GM12878 (cell line): ENCODE measurements around the gene HK1. TPM values are rescaled to one million over a fixed set of nuclear protein-coding genes. Genes with fewer than 3 reads are reported as not detected.

ENCODE experiments used
- BCLAF1 ChIP-seq: fragments of 450-650 bp; IDR thresholded peaks from 2 replicates; pipeline ENCODE4 v1.6.1; 2017; ENCODE audit warnings: antibody characterized with exemption, mild to moderate bottlenecking, moderate library complexity
- CEBPB ChIP-seq, 2 experiments: fragments of 150-350 bp in 1 of 2; IDR thresholded peaks; 2 replicates each; pipeline ENCODE4 v1.6.1; 2012 to 2014; ENCODE audit warnings: low read depth in 2 of 2, low read length in 2 of 2, borderline replicate concordance in 1 of 2, inconsistent platforms in 1 of 2
- CHD4 ChIP-seq: fragments of 200-600 bp; sonication (generic); IDR thresholded peaks from 2 replicates; pipeline ENCODE4 v1.6.1; 2016; ENCODE audit warnings: mild to moderate bottlenecking
- CUX1 ChIP-seq: IDR thresholded peaks from 2 replicates; pipeline ENCODE4 v1.6.1; 2012; ENCODE audit warnings: improper control_type of control experiment, low read depth, low read length; ENCODE audit not compliant: insufficient replicate concordance
- LARP7 ChIP-seq: fragments of 450-650 bp; IDR thresholded peaks from 2 replicates; pipeline ENCODE4 v1.6.1; 2017; ENCODE audit warnings: mild to moderate bottlenecking
- SIX5 ChIP-seq: IDR thresholded peaks from 2 replicates; pipeline ENCODE4 v1.6.1; 2011; ENCODE audit warnings: mild to moderate bottlenecking, low read depth, low read length, moderate library complexity; ENCODE audit not compliant: severe bottlenecking
- SREBF1 ChIP-seq: IDR thresholded peaks from 2 replicates; pipeline ENCODE4 v1.6.1; 2012; ENCODE audit warnings: mild to moderate bottlenecking, low read length
- SREBF2 ChIP-seq: IDR thresholded peaks from 2 replicates; pipeline ENCODE4 v1.6.1; 2012; ENCODE audit warnings: mild to moderate bottlenecking, low read length
- TBL1XR1 ChIP-seq: IDR thresholded peaks from 2 replicates; pipeline ENCODE4 v1.6.1; 2012; ENCODE audit warnings: low read depth, low read length, improper control_type of control experiment
- ZNF592 ChIP-seq: fragments of 450-650 bp; IDR thresholded peaks from 2 replicates; pipeline ENCODE4 v1.6.1; 2017; ENCODE audit warnings: mild to moderate bottlenecking, moderate library complexity
- polyA plus RNA-seq, 11 experiments: library from polyadenylated mRNA; depleted of rRNA in 4 of 11; unstranded in 6 of 11; stranded (reverse) in 5 of 11; fragments of >200 nt; fragmentation: Nextera tagmentation in 4 of 11; fragmentation: Illumina TruSeq in 1 of 11; extraction: Ambion mirVana in 4 of 11; extraction: Trizol in 1 of 11; gene quantifications; 1 replicate in 1 of 11; 2 replicates in 10 of 11; pipeline versions ENCODE4 v1.2.1 to v1.2.3, GENCODE V29; 2011 to 2016; ENCODE audit warnings: inconsistent platforms in 2 of 11, missing spikeins in 2 of 11, low read depth in 1 of 11
- total RNA-seq, 4 experiments: library from RNA; depleted of rRNA in 3 of 4; stranded (reverse); fragments of >200 nt in 3 of 4; fragmentation: Illumina TruSeq in 1 of 4; extraction: Trizol in 1 of 4; gene quantifications; 2 replicates each; pipeline versions ENCODE4 v1.2.1 to v1.2.3, GENCODE V29; 2013 to 2021
- TF ChIP-seq, protein P1 (sequence below): fragments of 450-650 bp; conservative IDR thresholded peaks from 2 replicates; pipeline ENCODE4 v1.6.1; 2017; ENCODE audit warnings: mild to moderate bottlenecking, moderate library complexity
- TF ChIP-seq, protein P2 (sequence below): fragments of 450-650 bp; IDR thresholded peaks from 2 replicates; pipeline ENCODE4 v1.6.1; 2014; ENCODE audit warnings: mild to moderate bottlenecking
- TF ChIP-seq, protein P3 (sequence below): fragments of 450-650 bp; IDR thresholded peaks from 2 replicates; pipeline ENCODE4 v1.6.1; 2017; ENCODE audit warnings: borderline replicate concordance

Gene HK1
- total and polyA plus RNA-seq, 10 of the 15 experiments (the other 5 are each of a cell fraction or from before 2014, with no cell fraction given) = 3.4 to 77.3 (median 46.6) TPM

DNA sequence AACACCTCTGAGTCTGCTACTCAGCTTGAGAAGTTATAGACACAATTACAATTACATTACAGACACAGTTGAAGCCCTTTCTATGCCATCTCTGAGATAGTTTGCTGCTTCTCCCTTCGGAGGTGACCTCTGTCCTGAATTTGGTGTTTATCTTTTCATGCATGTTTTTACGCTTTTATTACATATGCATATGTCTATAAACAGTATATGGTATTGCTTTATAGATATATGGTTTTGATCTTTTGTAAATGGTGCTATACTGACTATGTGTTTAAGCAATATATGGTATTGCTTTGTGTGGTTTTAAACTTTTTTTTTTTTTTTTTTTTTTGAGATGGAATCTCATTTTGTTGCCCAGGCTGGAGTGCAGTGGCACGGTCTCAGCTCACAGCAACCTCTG is 48.4 kb downstream of the HK1 start (continued):
- TF ChIP-seq CUX1 (no peak), SREBF2 (no peak), SIX5 (no peak), CEBPB (IDR thresholded peaks at IDR 0.05; ENCODE audit: borderline replicate concordance in 1 of 2, low read depth in 2 of 2, low read length in 2 of 2) (no peak), LARP7 (no peak), CHD4 (no peak), TBL1XR1 (no peak), ZNF592 (no peak), SREBF1 (no peak), BCLAF1 (no peak)
- TF ChIP-seq, protein P1, sequence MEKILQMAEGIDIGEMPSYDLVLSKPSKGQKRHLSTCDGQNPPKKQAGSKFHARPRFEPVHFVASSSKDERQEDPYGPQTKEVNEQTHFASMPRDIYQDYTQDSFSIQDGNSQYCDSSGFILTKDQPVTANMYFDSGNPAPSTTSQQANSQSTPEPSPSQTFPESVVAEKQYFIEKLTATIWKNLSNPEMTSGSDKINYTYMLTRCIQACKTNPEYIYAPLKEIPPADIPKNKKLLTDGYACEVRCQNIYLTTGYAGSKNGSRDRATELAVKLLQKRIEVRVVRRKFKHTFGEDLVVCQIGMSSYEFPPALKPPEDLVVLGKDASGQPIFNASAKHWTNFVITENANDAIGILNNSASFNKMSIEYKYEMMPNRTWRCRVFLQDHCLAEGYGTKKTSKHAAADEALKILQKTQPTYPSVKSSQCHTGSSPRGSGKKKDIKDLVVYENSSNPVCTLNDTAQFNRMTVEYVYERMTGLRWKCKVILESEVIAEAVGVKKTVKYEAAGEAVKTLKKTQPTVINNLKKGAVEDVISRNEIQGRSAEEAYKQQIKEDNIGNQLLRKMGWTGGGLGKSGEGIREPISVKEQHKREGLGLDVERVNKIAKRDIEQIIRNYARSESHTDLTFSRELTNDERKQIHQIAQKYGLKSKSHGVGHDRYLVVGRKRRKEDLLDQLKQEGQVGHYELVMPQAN = no peak
- TF ChIP-seq, protein P2, sequence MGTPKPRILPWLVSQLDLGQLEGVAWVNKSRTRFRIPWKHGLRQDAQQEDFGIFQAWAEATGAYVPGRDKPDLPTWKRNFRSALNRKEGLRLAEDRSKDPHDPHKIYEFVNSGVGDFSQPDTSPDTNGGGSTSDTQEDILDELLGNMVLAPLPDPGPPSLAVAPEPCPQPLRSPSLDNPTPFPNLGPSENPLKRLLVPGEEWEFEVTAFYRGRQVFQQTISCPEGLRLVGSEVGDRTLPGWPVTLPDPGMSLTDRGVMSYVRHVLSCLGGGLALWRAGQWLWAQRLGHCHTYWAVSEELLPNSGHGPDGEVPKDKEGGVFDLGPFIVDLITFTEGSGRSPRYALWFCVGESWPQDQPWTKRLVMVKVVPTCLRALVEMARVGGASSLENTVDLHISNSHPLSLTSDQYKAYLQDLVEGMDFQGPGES = no peak
- TF ChIP-seq, protein P3, sequence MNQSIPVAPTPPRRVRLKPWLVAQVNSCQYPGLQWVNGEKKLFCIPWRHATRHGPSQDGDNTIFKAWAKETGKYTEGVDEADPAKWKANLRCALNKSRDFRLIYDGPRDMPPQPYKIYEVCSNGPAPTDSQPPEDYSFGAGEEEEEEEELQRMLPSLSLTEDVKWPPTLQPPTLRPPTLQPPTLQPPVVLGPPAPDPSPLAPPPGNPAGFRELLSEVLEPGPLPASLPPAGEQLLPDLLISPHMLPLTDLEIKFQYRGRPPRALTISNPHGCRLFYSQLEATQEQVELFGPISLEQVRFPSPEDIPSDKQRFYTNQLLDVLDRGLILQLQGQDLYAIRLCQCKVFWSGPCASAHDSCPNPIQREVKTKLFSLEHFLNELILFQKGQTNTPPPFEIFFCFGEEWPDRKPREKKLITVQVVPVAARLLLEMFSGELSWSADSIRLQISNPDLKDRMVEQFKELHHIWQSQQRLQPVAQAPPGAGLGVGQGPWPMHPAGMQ = no peak
